RPMI7951 (cell line): ENCODE measurements around the gene HOXD11. TPM values are rescaled to one million over a fixed set of nuclear protein-coding genes. Genes with fewer than 3 reads are reported as not detected.
A peak's percentile ranks its signal among the peaks of the same experiment; 100 is the strongest.

Experiments
- DNase-seq: peaks from one replicate; pipeline ENCODE4 v3.0.0-alpha.2; 2012; ENCODE audit warnings: low read depth
- total RNA-seq: library from RNA; depleted of rRNA; stranded (reverse); fragments of >200 nt; shearing (Covaris generic); gene quantifications from 2 replicates; pipeline ENCODE4 v1.2.3, GENCODE V29; 2014

Gene HOXD11
- total RNA-seq, 1 experiment from 2014 or later: not detected

GRCh38 chr2:176131848-176132158, 24.7 kb downstream of the HOXD11 start:
- no peak for DNase-seq

GRCh38 chr2:176132205-176133171, 25.4 kb downstream of the HOXD11 start:
- no peak for DNase-seq

- no peak for DNase-seq
Measured at GRCh38 chr2:176133389-176133788, 26.3 kb downstream of the HOXD11 start.

- DNase-seq: no peak
Measured at GRCh38 chr2:176134035-176134434, 27.0 kb downstream of the HOXD11 start.

- peak; percentile 67 for DNase-seq
Measured at GRCh38 chr2:176135035-176135440, 28.0 kb downstream of the HOXD11 start.

- DNase-seq: peak; percentile 51
Measured at GRCh38 chr2:176136374-176137251, 29.5 kb downstream of the HOXD11 start.

- DNase-seq: no peak
Measured at GRCh38 chr2:176137252-176137580, 30.1 kb downstream of the HOXD11 start.

GRCh38 chr2:176137906-176138305, 30.8 kb downstream of the HOXD11 start:
- no peak for DNase-seq

- no peak for DNase-seq
Measured at GRCh38 chr2:176138526-176138922, 31.4 kb downstream of the HOXD11 start.

- DNase-seq: peak; percentile 42
Measured at GRCh38 chr2:176138923-176139660, 32.0 kb downstream of the HOXD11 start.

GRCh38 chr2:176139661-176140512, 32.8 kb downstream of the HOXD11 start:
- peak; percentile 76 for DNase-seq

GRCh38 chr2:176140513-176141317, 33.6 kb downstream of the HOXD11 start:
- peak; percentile 82 for DNase-seq

- DNase-seq: no peak
Measured at GRCh38 chr2:176142281-176142680, 35.2 kb downstream of the HOXD11 start.

GRCh38 chr2:176145085-176145969, 38.2 kb downstream of the HOXD11 start:
- DNase-seq: no peak

- no peak for DNase-seq
Measured at GRCh38 chr2:176146101-176146500, 39.0 kb downstream of the HOXD11 start.

GRCh38 chr2:176146645-176147044, 39.6 kb downstream of the HOXD11 start:
- DNase-seq: no peak

- no peak for DNase-seq
Measured at GRCh38 chr2:176147210-176147799, 40.2 kb downstream of the HOXD11 start.

- DNase-seq: no peak
Measured at GRCh38 chr2:176147800-176148496, 40.9 kb downstream of the HOXD11 start.
